ENCODE results near the gene PLEKHA8. TPM values are rescaled to one million over a fixed set of nuclear protein-coding genes. Genes with fewer than 3 reads are reported as not detected.

PLEKHA8 gene
- total RNA-seq, 1 experiment from 2014 or later = 38.1 TPM

- Mint-ChIP-seq H3K4me3 (no peak overlapping the region), H3K9me3 (no peaks in the 10 kb centered on the region), H3K27ac (no peak overlapping the region), H3K4me1 (peaks cover 11% of the 10 kb centered on the region), H3K27me3 (ENCODE audit: low read depth) (no peaks in the 10 kb centered on the region), H3K36me3 (peaks cover 35% of the 10 kb centered on the region)
- ChIA-PET CTCF (no interaction called here), POLR2A (no interaction called here)
- no peak for ATAC-seq
- DNase-seq (ENCODE audit: low spot score) = no peak
- no peak for TF ChIP-seq MYBL2 (CRISPR knock-in tag; IDR thresholded peaks at IDR 0.05)
- TF ChIP-seq, protein P1, sequence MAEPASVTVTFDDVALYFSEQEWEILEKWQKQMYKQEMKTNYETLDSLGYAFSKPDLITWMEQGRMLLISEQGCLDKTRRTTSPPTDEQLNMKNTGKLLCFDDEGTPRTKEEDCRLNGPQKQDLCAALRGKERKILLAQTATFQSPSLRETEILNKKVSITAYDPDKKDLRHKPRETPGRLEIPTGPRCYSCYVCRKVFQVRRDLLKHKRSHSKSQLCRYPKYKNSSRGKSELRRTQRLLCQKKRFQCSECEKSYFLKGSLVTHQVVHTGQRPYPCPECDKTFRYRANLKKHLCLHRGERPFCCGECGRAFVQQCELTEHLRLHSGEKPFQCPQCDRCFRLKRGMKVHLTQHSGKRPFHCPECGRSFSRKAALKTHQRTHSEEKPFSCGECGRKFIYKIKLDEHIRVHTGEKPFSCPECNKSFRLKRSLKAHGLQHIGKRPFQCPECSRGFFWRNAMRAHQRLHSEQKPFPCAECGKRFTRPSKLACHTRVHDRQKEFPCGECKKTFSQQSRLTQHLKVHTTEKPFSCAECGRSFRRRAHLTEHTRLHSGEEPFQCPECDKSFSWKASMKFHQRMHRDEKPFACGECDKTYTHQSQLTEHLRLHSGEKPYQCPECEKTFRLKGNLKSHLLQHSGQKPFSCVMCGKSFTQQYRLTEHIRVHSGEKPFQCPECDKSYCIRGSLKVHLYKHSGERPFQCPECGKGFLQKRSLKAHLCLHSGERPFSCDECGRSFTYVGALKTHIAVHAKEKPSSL (CRISPR knock-in tag; conservative IDR thresholded peaks at IDR 0.05) = no peak
- TF ChIP-seq, protein P2, sequence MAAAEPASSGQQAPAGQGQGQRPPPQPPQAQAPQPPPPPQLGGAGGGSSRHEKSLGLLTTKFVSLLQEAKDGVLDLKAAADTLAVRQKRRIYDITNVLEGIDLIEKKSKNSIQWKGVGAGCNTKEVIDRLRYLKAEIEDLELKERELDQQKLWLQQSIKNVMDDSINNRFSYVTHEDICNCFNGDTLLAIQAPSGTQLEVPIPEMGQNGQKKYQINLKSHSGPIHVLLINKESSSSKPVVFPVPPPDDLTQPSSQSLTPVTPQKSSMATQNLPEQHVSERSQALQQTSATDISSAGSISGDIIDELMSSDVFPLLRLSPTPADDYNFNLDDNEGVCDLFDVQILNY (CRISPR knock-in tag; IDR thresholded peaks at IDR 0.05) = no peak
- TF ChIP-seq NR1H2 (CRISPR knock-in tag; IDR thresholded peaks at IDR 0.05) = no peak
- TF ChIP-seq FOXP1 (CRISPR knock-in tag; IDR thresholded peaks at IDR 0.05; ENCODE audit: borderline replicate concordance) = no peak
- no peak for TF ChIP-seq RORB (CRISPR knock-in tag; IDR thresholded peaks at IDR 0.05)
- TF ChIP-seq ZNF219 (CRISPR knock-in tag; IDR thresholded peaks at IDR 0.05; ENCODE audit: borderline replicate concordance) = no peak
- TF ChIP-seq, protein P3, sequence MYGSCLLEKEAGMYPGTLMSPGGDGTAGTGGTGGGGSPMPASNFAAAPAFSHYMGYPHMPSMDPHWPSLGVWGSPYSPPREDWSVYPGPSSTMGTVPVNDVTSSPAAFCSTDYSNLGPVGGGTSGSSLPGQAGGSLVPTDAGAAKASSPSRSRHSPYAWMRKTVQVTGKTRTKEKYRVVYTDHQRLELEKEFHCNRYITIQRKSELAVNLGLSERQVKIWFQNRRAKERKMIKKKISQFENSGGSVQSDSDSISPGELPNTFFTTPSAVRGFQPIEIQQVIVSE (CRISPR knock-in tag; IDR thresholded peaks at IDR 0.05; ENCODE audit: borderline replicate concordance) = no peak
- TF ChIP-seq PRDM15 (CRISPR knock-in tag; IDR thresholded peaks at IDR 0.05) = no peak
- no peak for TF ChIP-seq TEAD4 (CRISPR knock-in tag; IDR thresholded peaks at IDR 0.05)
- TF ChIP-seq MAX (CRISPR knock-in tag; IDR thresholded peaks at IDR 0.05) = no peak
- no peak for TF ChIP-seq IRF2 (CRISPR knock-in tag; IDR thresholded peaks at IDR 0.05; ENCODE audit: borderline replicate concordance, low read depth)
- no peak for TF ChIP-seq CREM (CRISPR knock-in tag; IDR thresholded peaks at IDR 0.05)
- TF ChIP-seq, protein P4, sequence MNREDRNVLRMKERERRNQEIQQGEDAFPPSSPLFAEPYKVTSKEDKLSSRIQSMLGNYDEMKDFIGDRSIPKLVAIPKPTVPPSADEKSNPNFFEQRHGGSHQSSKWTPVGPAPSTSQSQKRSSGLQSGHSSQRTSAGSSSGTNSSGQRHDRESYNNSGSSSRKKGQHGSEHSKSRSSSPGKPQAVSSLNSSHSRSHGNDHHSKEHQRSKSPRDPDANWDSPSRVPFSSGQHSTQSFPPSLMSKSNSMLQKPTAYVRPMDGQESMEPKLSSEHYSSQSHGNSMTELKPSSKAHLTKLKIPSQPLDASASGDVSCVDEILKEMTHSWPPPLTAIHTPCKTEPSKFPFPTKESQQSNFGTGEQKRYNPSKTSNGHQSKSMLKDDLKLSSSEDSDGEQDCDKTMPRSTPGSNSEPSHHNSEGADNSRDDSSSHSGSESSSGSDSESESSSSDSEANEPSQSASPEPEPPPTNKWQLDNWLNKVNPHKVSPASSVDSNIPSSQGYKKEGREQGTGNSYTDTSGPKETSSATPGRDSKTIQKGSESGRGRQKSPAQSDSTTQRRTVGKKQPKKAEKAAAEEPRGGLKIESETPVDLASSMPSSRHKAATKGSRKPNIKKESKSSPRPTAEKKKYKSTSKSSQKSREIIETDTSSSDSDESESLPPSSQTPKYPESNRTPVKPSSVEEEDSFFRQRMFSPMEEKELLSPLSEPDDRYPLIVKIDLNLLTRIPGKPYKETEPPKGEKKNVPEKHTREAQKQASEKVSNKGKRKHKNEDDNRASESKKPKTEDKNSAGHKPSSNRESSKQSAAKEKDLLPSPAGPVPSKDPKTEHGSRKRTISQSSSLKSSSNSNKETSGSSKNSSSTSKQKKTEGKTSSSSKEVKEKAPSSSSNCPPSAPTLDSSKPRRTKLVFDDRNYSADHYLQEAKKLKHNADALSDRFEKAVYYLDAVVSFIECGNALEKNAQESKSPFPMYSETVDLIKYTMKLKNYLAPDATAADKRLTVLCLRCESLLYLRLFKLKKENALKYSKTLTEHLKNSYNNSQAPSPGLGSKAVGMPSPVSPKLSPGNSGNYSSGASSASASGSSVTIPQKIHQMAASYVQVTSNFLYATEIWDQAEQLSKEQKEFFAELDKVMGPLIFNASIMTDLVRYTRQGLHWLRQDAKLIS (CRISPR knock-in tag; IDR thresholded peaks at IDR 0.05; ENCODE audit: borderline replicate concordance) = no peak
- TF ChIP-seq, protein P5, sequence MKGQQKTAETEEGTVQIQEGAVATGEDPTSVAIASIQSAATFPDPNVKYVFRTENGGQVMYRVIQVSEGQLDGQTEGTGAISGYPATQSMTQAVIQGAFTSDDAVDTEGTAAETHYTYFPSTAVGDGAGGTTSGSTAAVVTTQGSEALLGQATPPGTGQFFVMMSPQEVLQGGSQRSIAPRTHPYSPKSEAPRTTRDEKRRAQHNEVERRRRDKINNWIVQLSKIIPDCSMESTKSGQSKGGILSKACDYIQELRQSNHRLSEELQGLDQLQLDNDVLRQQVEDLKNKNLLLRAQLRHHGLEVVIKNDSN (CRISPR knock-in tag; IDR thresholded peaks at IDR 0.05) = no peak
- no peak for TF ChIP-seq GTF2I (CRISPR knock-in tag; conservative IDR thresholded peaks at IDR 0.05)
- no peak for TF ChIP-seq ZNF263 (CRISPR knock-in tag; IDR thresholded peaks at IDR 0.05; ENCODE audit: low read depth)
- TF ChIP-seq OVOL2 (CRISPR knock-in tag; IDR thresholded peaks at IDR 0.05; ENCODE audit: borderline replicate concordance) = no peak
Measured at GRCh38 chr7:30019387-30019786, 8.8 kb upstream of the PLEKHA8 start.
